Right lobe of liver (tissue), 6 donors: ENCODE measurements around the gene TRIO. TPM values are rescaled to one million over a fixed set of nuclear protein-coding genes. Genes with fewer than 3 reads are reported as not detected.
A peak's percentile ranks its signal among the peaks of the same experiment; 100 is the strongest.

Source experiments
- ATAC-seq, 4 donors: fragments of 200-7000 bp; cut with Tn5 transposase; one replicate each; pipeline ENCODE4 v1.9.1; 2020; ENCODE audit warnings: mild to moderate bottlenecking in 4 of 4, moderate library complexity in 4 of 4
- DNase-seq, 3 donors: peaks; one replicate each; pipeline ENCODE4 v3.0.0-alpha.2; 2020
- H3K27ac ChIP-seq, 3 donors: fragments of 200-600 bp; one replicate each; pipeline ENCODE4 v1.8.0; 2022
- H3K27me3 ChIP-seq, 2 donors: fragments of 200-600 bp; one replicate each; pipeline ENCODE4 v1.8.0; 2022
- H3K36me3 ChIP-seq, 4 donors: fragments of 200-600 bp; sonication (generic) in 1 of 4; one replicate each; pipeline versions ENCODE4 v1.5.1 to v1.8.0; 2017 to 2022; ENCODE audit warnings: control low read depth in 1 of 4
- H3K4me1 ChIP-seq, 4 donors: fragments of 200-600 bp; sonication (generic) in 1 of 4; one replicate each; pipeline versions ENCODE4 v1.5.1 to v1.8.0; 2017 to 2022; ENCODE audit warnings: control low read depth in 1 of 4
- H3K4me3 ChIP-seq, 3 donors: fragments of 200-600 bp; one replicate each; pipeline ENCODE4 v1.8.0; 2022
- H3K9me3 ChIP-seq, 4 donors: fragments of 200-600 bp; sonication (generic) in 1 of 4; one replicate each; pipeline versions ENCODE4 v1.5.1 to v1.8.0; 2017 to 2022; ENCODE audit warnings: control low read depth in 1 of 4
- CTCF ChIP-seq, 4 donors: fragments of 200-600 bp in 3 of 4; fragments of 450-650 bp in 1 of 4; IDR thresholded peaks; one replicate each; pipeline versions ENCODE4 v1.5.1 to v1.8.0; 2016 to 2022; ENCODE audit warnings: antibody characterized with exemption in 4 of 4, mild to moderate bottlenecking in 2 of 4
- POLR2A ChIP-seq: fragments of 450-650 bp; IDR thresholded peaks from one replicate; pipeline ENCODE4 v1.6.1; 2017; ENCODE audit warnings: antibody characterized with exemption, mild to moderate bottlenecking
- WGBS: methylation state at CpG from one replicate; pipeline ENCODE4 v1.1.6; 2018; ENCODE audit warnings: low coverage, low lambda C conversion rate; ENCODE audit not compliant: insufficient coverage; ENCODE audit errors: missing lambda C conversion rate; 5-methylcytosine and 5-hydroxymethylcytosine counted together
- intact Hi-C, 2 donors: fragments of 100-400 bp; cut with DNase I; formaldehyde crosslinking; loops; one replicate each; pipeline versions ENCODE4 v1.11.2 to v1.14.1; 2022
- total RNA-seq, 6 experiments: library from RNA; depleted of rRNA in 2 of 6; stranded (reverse); fragments of >200 nt in 2 of 6; fragmentation: NEBNext Ultra II Directional in 3 of 6; extraction: Animal tissue kit (Norgen Biotek cat#: 25700) in 3 of 6; gene quantifications; one replicate each; pipeline versions ENCODE4 v1.1.0 to v1.2.4, GENCODE V29; 2016 to 2023
- donor health status: DM: no; HTN: yes; CAD: no.
- donor health status: DM: no; HTN: no; CAD: no.
- donor health status: DM: no; HTN: no; CAD: no.
- donor health status: DM: no; HTN: yes; CAD: no.
- donor health status: DM: no; HTN: yes; CAD: no.

The TRIO gene
- total RNA-seq, 6 experiments from 2014 or later, result 34.7 to 63.5 (median 50.2) TPM

GRCh38 chr5:14155075-14155474, 11.9 kb downstream of the TRIO start:
- DNase-seq, result no peak
- 45% methylated on average over 1 of the region's 1 CpG for WGBS

GRCh38 chr5:14155739-14156138, 12.6 kb downstream of the TRIO start:
- Histone ChIP-seq H3K9me3 (no peaks in the 10 kb centered on the region), H3K27ac (no peak overlapping the region), H3K4me3 (no peak overlapping the region), H3K4me1 (peaks cover 0 to 5% (median 2%) of the 10 kb centered on the region in 4 donors), H3K36me3 (no peaks in the 10 kb centered on the region), H3K27me3 (no peaks in the 10 kb centered on the region)
- 100% methylated on average over 1 of the region's 1 CpG for WGBS
- intact Hi-C loops, result no loop called here
- DNase-seq, result no peak
- ATAC-seq, result no peak
- TF ChIP-seq POLR2A (no peak), CTCF (IDR thresholded peaks at IDR 0.05) (no peak)

More at GRCh38 chr5:14155075-14155474, 11.9 kb downstream of the TRIO start:
- no peak overlapping the region for H3K27ac ChIP-seq
- intact Hi-C loops, result no loop called here
- ATAC-seq, result no peak
- H3K4me3 ChIP-seq, result no peak overlapping the region
- no peaks in the 10 kb centered on the region for H3K36me3 ChIP-seq
- H3K4me1 ChIP-seq, result peaks cover 0 to 5% (median 2%) of the 10 kb centered on the region in 4 donors
- H3K27me3 ChIP-seq, result no peaks in the 10 kb centered on the region
- no peak for TF ChIP-seq POLR2A
- TF ChIP-seq CTCF (IDR thresholded peaks at IDR 0.05), result no peak
- no peaks in the 10 kb centered on the region for H3K9me3 ChIP-seq

DNA sequence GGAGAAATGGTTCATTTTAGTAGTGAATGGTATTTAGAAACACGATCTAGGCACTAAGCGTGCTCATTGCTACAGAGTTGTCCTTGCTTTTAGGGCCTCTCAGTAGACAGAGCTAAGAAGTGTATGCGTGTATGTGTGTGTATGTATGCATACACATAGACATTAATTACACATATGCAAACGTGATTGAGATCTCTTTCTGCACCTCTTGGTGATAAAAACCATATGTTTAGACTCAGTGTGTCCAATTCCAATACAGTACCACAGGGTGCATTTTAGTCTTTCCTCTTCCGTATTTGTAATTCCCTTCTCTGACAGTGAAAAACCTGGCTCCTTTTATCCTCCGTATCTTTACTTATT, 13.1 kb downstream of the TRIO start:
- WGBS, result 42% methylated on average over 6 of the region's 6 CpGs

DNA sequence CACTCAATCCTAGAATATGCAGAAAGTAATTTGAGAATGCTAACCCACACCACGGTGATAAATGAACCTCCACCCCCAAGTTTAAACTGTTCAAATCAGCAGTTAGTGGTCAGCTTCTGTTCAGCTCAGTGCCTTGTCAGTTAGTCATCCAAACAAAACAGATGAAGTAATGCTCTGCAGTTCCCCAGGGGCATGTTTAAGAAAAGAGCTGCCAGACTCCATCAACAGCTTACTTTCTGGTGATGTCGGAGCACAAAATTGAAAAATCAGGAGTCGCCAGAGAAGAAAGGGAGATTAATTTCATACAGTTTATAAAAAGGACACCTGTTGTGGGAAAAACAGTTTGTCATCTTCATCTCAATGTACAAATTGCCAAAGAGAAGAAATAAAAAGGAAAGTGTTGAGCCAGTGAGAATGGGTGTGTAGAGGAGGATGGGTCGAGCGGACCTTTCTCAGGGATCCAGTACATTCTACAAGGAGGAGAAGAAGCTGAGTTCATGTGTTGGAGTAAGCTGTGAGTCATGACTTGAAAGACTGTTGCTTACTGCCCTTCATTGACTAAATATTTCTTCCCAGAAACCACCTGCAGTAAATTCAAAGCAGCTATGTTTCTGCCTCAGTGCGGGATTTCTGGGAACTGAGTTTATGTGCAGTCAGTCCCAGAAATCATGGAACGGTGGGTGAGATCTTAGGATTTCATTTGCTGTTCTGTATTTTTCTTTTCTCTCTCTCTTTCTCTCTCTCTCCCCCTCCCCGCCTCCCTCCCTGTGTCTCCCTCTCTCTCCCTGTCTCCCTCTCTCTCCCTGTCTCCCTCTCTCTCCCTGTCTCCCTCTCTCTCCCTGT, 13.7 kb downstream of the TRIO start:
- no peak for TF ChIP-seq POLR2A
- TF ChIP-seq CTCF (IDR thresholded peaks at IDR 0.05), result no peak
- intact Hi-C loops, result no loop called here
- WGBS, result 60% methylated on average over 7 of the region's 8 CpGs
- H3K36me3 ChIP-seq, result no peaks in the 10 kb centered on the region
- peaks cover 0 to 5% (median 2%) of the 10 kb centered on the region in 4 donors for H3K4me1 ChIP-seq
- H3K27ac ChIP-seq, result no peak overlapping the region
- no peak overlapping the region for H3K4me3 ChIP-seq
- DNase-seq, result no peak
- no peaks in the 10 kb centered on the region for H3K27me3 ChIP-seq
- ATAC-seq, result peak; percentile 27 to 82 (median 38)
- no peaks in the 10 kb centered on the region for H3K9me3 ChIP-seq

More for the DNA sequence above, 13.1 kb downstream of the TRIO start:
- Histone ChIP-seq H3K27ac (no peak overlapping the region), H3K4me1 (peaks cover 0 to 5% (median 2%) of the 10 kb centered on the region in 4 donors), H3K9me3 (no peaks in the 10 kb centered on the region), H3K4me3 (no peak overlapping the region), H3K27me3 (no peaks in the 10 kb centered on the region), H3K36me3 (no peaks in the 10 kb centered on the region)
- no peak for ATAC-seq
- TF ChIP-seq POLR2A (no peak), CTCF (IDR thresholded peaks at IDR 0.05) (no peak)
- DNase-seq, result no peak
- intact Hi-C loops, result no loop called here
